Activated CD8-positive, alpha-beta T cell treated with anti-CD3 and anti-CD28 coated beads for 36 hours (primary cell): ENCODE results near the gene METTL21A. TPM values are rescaled to one million over a fixed set of nuclear protein-coding genes. Genes with fewer than 3 reads are reported as not detected.

Source experiments
- ATAC-seq: fragments of 200-7000 bp; cut with Tn5 transposase; one replicate; pipeline ENCODE4 v1.10.0; 2021; ENCODE audit warnings: mild to moderate bottlenecking, moderate library complexity
- CTCF ChIA-PET: fragments of 350-600 bp; sonication (Branson Sonifier 250); formaldehyde crosslinking; loops from one replicate; lab custom pipeline; 2021; ENCODE audit warnings: antibody characterized with exemption; lab: Charles Lee
- POLR2A ChIA-PET: fragments of 350-600 bp; sonication (Branson Sonifier 250); formaldehyde crosslinking; loops from one replicate; lab custom pipeline; 2021; ENCODE audit warnings: antibody characterized with exemption; lab: Charles Lee
- DNase-seq: peaks from one replicate; pipeline ENCODE4 v3.0.0-alpha.2; 2020
- H3K27ac Mint-ChIP-seq: one replicate; pipeline ENCODE4 v1.8.0; 2021; ENCODE audit warnings: mild to moderate bottlenecking, mixed read lengths
- H3K27me3 Mint-ChIP-seq: one replicate; pipeline ENCODE4 v1.8.0; 2021; ENCODE audit warnings: mixed read lengths
- H3K36me3 Mint-ChIP-seq: one replicate; pipeline ENCODE4 v1.8.0; 2021; ENCODE audit warnings: low read depth, mixed read lengths
- H3K4me1 Mint-ChIP-seq: one replicate; pipeline ENCODE4 v1.8.0; 2021; ENCODE audit warnings: low read depth, mixed read lengths
- H3K4me3 Mint-ChIP-seq: one replicate; pipeline ENCODE4 v1.8.0; 2021; ENCODE audit warnings: mild to moderate bottlenecking, moderate library complexity, mixed read lengths
- H3K9me3 Mint-ChIP-seq: one replicate; pipeline ENCODE4 v1.8.0; 2021; ENCODE audit warnings: mixed read lengths
- intact Hi-C: fragments of 100-400 bp; cut with micrococcal nuclease; formaldehyde crosslinking; loops from one replicate; pipeline ENCODE4 v1.10.0; 2022
- total RNA-seq, 2 experiments: library from RNA; stranded (reverse); gene quantifications; one replicate each; pipeline ENCODE4 v1.2.3, GENCODE V29; 2021
- TF ChIP-seq, protein P1 (sequence below): fragments of 200-600 bp; IDR thresholded peaks from one replicate; pipeline ENCODE4 v1.8.0; 2022; ENCODE audit warnings: antibody characterized with exemption, mild to moderate bottlenecking

The METTL21A gene
- total RNA-seq, 2 experiments from 2014 or later, result 28.9 to 30.7 TPM

DNA sequence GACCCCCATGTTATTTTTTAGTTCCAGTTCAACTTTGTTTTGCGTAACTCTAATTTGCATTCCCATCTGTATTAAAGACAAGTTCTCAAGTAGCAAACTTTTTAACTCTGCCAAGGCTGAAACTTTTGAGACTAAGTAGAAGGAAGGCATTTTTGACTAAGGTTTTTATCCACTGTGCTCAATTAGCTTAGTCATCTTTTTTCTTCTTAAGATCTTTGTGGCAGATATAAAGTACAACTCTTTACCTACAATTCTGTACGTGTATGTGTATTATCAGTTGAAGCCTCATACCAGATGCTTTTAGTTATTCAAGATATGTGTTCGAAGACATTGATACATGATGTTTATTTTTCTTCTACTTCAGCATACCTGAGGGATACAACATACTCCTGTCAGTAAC is 53.8 kb downstream of the METTL21A start:
- intact Hi-C loops, result no loop called here
- no peaks in the 10 kb centered on the region for H3K27me3 Mint-ChIP-seq
- ChIA-PET CTCF (no interaction called here), POLR2A (no interaction called here)
- peaks cover 54% of the 10 kb centered on the region for H3K36me3 Mint-ChIP-seq
- TF ChIP-seq, protein P1, sequence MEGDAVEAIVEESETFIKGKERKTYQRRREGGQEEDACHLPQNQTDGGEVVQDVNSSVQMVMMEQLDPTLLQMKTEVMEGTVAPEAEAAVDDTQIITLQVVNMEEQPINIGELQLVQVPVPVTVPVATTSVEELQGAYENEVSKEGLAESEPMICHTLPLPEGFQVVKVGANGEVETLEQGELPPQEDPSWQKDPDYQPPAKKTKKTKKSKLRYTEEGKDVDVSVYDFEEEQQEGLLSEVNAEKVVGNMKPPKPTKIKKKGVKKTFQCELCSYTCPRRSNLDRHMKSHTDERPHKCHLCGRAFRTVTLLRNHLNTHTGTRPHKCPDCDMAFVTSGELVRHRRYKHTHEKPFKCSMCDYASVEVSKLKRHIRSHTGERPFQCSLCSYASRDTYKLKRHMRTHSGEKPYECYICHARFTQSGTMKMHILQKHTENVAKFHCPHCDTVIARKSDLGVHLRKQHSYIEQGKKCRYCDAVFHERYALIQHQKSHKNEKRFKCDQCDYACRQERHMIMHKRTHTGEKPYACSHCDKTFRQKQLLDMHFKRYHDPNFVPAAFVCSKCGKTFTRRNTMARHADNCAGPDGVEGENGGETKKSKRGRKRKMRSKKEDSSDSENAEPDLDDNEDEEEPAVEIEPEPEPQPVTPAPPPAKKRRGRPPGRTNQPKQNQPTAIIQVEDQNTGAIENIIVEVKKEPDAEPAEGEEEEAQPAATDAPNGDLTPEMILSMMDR, result no peak
- no peak overlapping the region for H3K4me3 Mint-ChIP-seq
- H3K9me3 Mint-ChIP-seq, result no peaks in the 10 kb centered on the region
- no peak overlapping the region for H3K27ac Mint-ChIP-seq
- no peak for ATAC-seq
- DNase-seq, result no peak
- peaks cover 17% of the 10 kb centered on the region for H3K4me1 Mint-ChIP-seq

DNA sequence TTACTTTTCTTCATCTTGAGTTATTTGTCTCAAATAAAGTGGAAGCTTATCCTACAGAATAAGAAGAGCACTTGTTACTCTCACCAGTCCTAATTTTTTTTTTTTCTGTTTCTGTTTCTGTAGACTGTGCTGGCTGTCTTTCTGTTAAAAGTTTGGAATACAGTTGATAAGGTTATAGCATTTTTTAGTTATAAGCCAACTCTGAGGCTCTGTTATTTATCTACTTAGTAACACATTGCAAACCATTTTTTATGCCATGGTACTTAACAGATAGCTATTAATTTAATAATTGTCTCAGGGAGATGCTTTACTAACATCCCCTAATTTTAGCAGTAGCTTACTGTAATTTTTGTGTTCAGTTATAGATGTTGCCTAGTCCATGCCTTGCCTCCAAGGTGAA is 57.5 kb downstream of the METTL21A start:
- Mint-ChIP-seq H3K27me3 (no peaks in the 10 kb centered on the region), H3K9me3 (no peaks in the 10 kb centered on the region), H3K4me1 (peaks cover 23% of the 10 kb centered on the region), H3K4me3 (no peak overlapping the region), H3K27ac (no peak overlapping the region), H3K36me3 (peaks cover 52% of the 10 kb centered on the region)
- no peak for DNase-seq
- intact Hi-C loops, result no loop called here
- CTCF ChIA-PET, result no interaction called here
- TF ChIP-seq, protein P1, result no peak
- ATAC-seq, result no peak
- POLR2A ChIA-PET, result no interaction called here

- ChIA-PET POLR2A (no interaction called here), CTCF (no interaction called here)
- peak overlapping the region; percentile 50 for H3K27ac Mint-ChIP-seq
- TF ChIP-seq, protein P1, result no peak
- no peaks in the 10 kb centered on the region for H3K27me3 Mint-ChIP-seq
- H3K4me1 Mint-ChIP-seq, result peaks cover 24% of the 10 kb centered on the region
- no peak overlapping the region for H3K4me3 Mint-ChIP-seq
- intact Hi-C loops, result no loop called here
- ATAC-seq, result no peak
- peaks cover 57% of the 10 kb centered on the region for H3K36me3 Mint-ChIP-seq
- H3K9me3 Mint-ChIP-seq, result no peaks in the 10 kb centered on the region
- DNase-seq, result no peak
Observed at GRCh38 chr2:207565736-207566500, 59.3 kb downstream of the METTL21A start.

Other genes with a start within 250 kb of the METTL21A start
- gene CREB1, start 95.4 kb downstream of the METTL21A start, total RNA-seq, result 10 to 100 TPM; 92.8 to 95.8 TPM
- 1 to 10 TPM; 3.8 to 4.3 TPM for gene CCNYL1, start 86.2 kb upstream of the METTL21A start, total RNA-seq
- 1 to 10 TPM; 1.7 TPM for gene FZD5, start 144.5 kb upstream of the METTL21A start, total RNA-seq